ENCODE results near the gene ISM1.

The ISM1 gene

GRCh38 chr20:13259921-13260320 is 38.8 kb downstream of the ISM1 start:
- no peak for TF ChIP-seq CTCF (conservative IDR thresholded peaks at IDR 0.05; ENCODE audit: low read depth, low read length)
- Histone ChIP-seq H3K4me3 (IDR thresholded peaks at IDR 0.05; ENCODE audit: insufficient read depth, low read depth, low read length) (no peak overlapping the region), H3K4me2 (no peak overlapping the region), H4K20me1 (ENCODE audit: insufficient read depth) (no peaks in the 10 kb centered on the region), H3K79me2 (ENCODE audit: insufficient read depth, low read depth) (no peaks in the 10 kb centered on the region), H2AFZ (ENCODE audit: low read depth) (no peak overlapping the region), H3K27me3 (ENCODE audit: insufficient read depth, low read depth) (no peaks in the 10 kb centered on the region), H3K9ac (no peak overlapping the region), H3K4me1 (ENCODE audit: low read depth, poor library complexity, severe bottlenecking) (peaks cover 16% of the 10 kb centered on the region), H3K27ac (no peak overlapping the region), H3K36me3 (ENCODE audit: insufficient read depth) (no peaks in the 10 kb centered on the region)

- Histone ChIP-seq H2AFZ (ENCODE audit: low read depth) (no peak overlapping the region), H3K4me1 (ENCODE audit: low read depth, poor library complexity, severe bottlenecking) (peaks cover 24% of the 10 kb centered on the region), H3K9ac (no peak overlapping the region), H3K27ac (no peak overlapping the region), H3K4me3 (IDR thresholded peaks at IDR 0.05; ENCODE audit: insufficient read depth, low read depth, low read length) (no peak overlapping the region), H3K27me3 (ENCODE audit: insufficient read depth, low read depth) (no peaks in the 10 kb centered on the region), H3K4me2 (no peak overlapping the region), H3K79me2 (ENCODE audit: insufficient read depth, low read depth) (no peaks in the 10 kb centered on the region), H3K36me3 (ENCODE audit: insufficient read depth) (no peaks in the 10 kb centered on the region), H4K20me1 (ENCODE audit: insufficient read depth) (no peaks in the 10 kb centered on the region)
- no peak for TF ChIP-seq CTCF (conservative IDR thresholded peaks at IDR 0.05; ENCODE audit: low read depth, low read length)
Observed at GRCh38 chr20:13260650-13261279, 39.7 kb downstream of the ISM1 start.

- no peak overlapping the region for H3K9ac ChIP-seq
- TF ChIP-seq CTCF (conservative IDR thresholded peaks at IDR 0.05; ENCODE audit: low read depth, low read length), result peak; percentile 72
- no peaks in the 10 kb centered on the region for H4K20me1 ChIP-seq (ENCODE audit: insufficient read depth)
- no peak overlapping the region for H3K4me2 ChIP-seq
- H3K27ac ChIP-seq, result no peak overlapping the region
- peaks cover 29% of the 10 kb centered on the region for H3K4me1 ChIP-seq (ENCODE audit: low read depth, poor library complexity, severe bottlenecking)
- H3K79me2 ChIP-seq (ENCODE audit: insufficient read depth, low read depth), result no peaks in the 10 kb centered on the region
- H3K36me3 ChIP-seq (ENCODE audit: insufficient read depth), result no peaks in the 10 kb centered on the region
- no peaks in the 10 kb centered on the region for H3K27me3 ChIP-seq (ENCODE audit: insufficient read depth, low read depth)
- H2AFZ ChIP-seq (ENCODE audit: low read depth), result no peak overlapping the region
- no peak overlapping the region for H3K4me3 ChIP-seq (IDR thresholded peaks at IDR 0.05; ENCODE audit: insufficient read depth, low read depth, low read length)
Observed at GRCh38 chr20:13261460-13262301, 40.6 kb downstream of the ISM1 start.

- Histone ChIP-seq H3K27ac (no peak overlapping the region), H3K4me2 (no peak overlapping the region), H3K9ac (no peak overlapping the region), H3K4me1 (ENCODE audit: low read depth, poor library complexity, severe bottlenecking) (peaks cover 29% of the 10 kb centered on the region), H3K79me2 (ENCODE audit: insufficient read depth, low read depth) (no peaks in the 10 kb centered on the region), H3K4me3 (IDR thresholded peaks at IDR 0.05; ENCODE audit: insufficient read depth, low read depth, low read length) (no peak overlapping the region), H4K20me1 (ENCODE audit: insufficient read depth) (no peaks in the 10 kb centered on the region), H3K27me3 (ENCODE audit: insufficient read depth, low read depth) (no peaks in the 10 kb centered on the region), H2AFZ (ENCODE audit: low read depth) (no peak overlapping the region), H3K36me3 (ENCODE audit: insufficient read depth) (no peaks in the 10 kb centered on the region)
- no peak; the same call in 1 of the 2 replicates for TF ChIP-seq CTCF (conservative IDR thresholded peaks at IDR 0.05; ENCODE audit: low read depth, low read length)
Observed at GRCh38 chr20:13262302-13262650, 41.2 kb downstream of the ISM1 start.
